HG03175 (cell line): Measurements from ENCODE around the gene CRHR2.
"Not testable (repeated sequence)": the region's sequence is repeated elsewhere in the genome, so short reads cannot be mapped to it uniquely, and the experiment has no call there.

Source experiments
- ATAC-seq: cut with Tn5 transposase; IDR thresholded peaks from one replicate; pipeline ENCODE4 v1.9.1; 2021; ENCODE audit warnings: mild to moderate bottlenecking, moderate library complexity; ENCODE audit not compliant: unreplicated experiment

The CRHR2 gene

GRCh38 chr7:30682212-30683083 lies at the start of gene CRHR2:
Gene CRHR2, minus strand, starts transcription at chr7:30682456. Its CDS starts 176 bp downstream, at chr7:30682280.
- no peak for ATAC-seq

GRCh38 chr7:30731581-30731980 lies 49.3 kb upstream of the CRHR2 start:
- ATAC-seq, result no peak

DNA sequence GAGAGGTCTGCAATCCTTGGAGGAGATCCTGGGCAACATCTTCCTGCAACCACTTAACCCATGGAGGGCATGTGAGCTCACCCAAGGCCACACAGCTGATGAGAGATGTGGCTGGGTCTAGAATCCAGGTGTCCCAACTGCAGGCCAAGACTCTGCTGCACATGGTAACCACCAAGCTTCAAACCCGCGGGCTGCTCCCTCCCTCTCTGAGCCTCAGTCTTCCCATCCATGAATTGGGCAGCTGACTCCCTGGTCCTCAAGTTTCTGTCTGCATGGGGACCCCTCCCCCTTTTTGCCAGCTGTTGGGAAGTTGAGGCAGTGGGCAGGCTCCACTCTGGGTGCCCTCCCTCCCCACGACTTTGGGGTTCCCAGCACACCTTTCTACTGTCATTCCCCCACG lies 48.7 kb upstream of the CRHR2 start:
- no peak for ATAC-seq

GRCh38 chr7:30730097-30730496 lies 47.8 kb upstream of the CRHR2 start:
- ATAC-seq, result no peak

- ATAC-seq, result no peak
These were observed 47.4 kb upstream of the CRHR2 start for GRCh38 chr7:30729642-30730041.

- ATAC-seq, result no peak
These were observed 46.4 kb upstream of the CRHR2 start for GRCh38 chr7:30728591-30729100.

GRCh38 chr7:30727061-30727945 lies 45.0 kb upstream of the CRHR2 start:
- peak; percentile 70 for ATAC-seq

DNA sequence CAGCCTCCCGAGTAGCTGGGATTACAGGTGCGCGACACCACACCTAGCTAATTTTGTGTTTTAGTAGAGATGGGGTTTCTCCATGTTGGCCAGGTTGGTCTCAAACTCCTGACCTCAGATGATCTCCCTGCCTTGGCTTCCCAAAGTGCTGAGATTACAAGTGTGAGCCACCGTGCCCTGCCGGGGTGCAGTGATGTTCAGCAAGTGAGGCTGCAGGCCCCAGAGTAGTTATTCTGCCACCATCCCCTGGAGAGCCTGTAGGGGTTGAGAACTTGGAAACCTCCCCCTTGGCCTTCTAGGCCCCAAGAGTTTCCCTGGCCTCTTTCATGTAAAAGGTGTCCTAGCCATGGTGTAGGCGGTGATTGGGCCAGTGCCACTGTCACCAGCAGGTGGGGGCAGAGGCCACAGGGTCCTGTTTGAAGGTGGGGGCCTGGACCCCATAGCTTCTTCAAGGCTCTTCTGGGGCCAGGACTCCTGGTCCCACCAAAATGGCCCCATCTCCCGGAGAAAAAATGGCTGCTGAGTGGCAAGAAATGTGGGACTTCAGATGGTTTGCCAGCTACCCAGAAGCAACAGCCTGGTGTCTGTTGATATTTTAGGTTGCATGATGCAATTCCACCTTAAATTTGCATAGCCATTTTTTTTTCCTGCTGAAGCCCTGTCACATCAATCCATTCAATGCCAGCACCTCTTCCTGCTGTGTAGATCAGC lies 44.2 kb upstream of the CRHR2 start:
- no peak for ATAC-seq

DNA sequence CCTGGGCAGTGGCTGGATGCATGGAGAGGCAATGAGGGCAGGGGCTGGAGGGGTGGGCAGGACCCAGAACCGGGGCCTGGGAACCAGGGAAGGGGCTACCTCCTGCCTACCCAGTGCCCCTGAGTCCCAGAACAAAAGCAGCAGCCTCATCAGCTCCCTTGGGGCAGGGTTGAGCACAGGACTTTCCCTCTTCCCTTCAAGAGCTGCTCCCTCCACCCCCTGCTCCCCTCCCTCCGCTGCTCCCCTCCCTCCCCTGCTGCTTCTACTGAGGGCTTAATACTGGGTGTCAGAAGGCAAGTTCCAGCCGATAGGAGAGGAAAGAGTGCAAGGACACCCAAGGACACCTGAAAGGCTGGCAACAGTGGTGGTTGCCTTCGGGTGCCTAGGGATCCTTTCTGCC lies 41.5 kb upstream of the CRHR2 start:
- no peak for ATAC-seq

DNA sequence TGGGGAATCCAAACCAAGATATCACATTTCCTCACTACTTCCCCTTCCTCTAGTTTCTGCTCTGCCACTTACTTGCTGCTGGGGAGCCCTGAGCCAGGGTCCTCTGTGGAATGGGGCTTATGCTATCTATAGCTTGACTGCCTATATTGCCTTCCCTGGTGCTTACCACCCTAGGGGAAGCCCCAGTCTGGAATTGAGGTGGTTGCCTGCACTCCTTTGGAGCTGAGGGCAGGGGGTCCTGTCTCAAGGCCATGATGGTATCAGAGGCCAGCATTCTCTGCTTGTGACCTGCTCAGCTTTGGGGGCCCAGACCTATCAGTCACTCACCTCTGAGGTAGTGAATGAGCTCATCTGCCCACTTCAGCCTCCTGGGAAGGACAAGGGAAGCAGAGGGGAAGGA lies 40.4 kb upstream of the CRHR2 start:
- no peak for ATAC-seq

DNA sequence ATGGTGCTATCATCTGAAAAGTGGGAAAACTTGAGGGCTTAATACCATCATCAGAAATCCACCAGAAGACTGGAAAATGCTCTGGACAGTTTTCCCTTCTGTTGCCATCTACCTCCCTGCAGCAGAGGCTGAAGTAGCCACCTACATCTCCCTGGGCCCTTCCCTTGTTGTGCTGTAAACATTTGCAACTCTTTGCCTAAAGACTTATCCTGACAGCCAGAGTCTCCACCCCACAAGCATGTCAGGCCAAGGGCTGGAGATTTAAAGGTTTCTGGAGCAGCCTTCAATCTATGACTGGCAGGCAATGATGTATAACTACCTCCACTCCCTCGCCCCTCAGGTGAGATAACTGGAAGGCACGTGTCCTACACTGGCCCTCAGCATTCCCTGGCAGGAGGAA lies 39.9 kb upstream of the CRHR2 start:
- no peak for ATAC-seq

- ATAC-seq, result no peak
These were observed 39.0 kb upstream of the CRHR2 start for GRCh38 chr7:30721211-30721610.

- not testable (repeated sequence) for ATAC-seq
These were observed 37.2 kb upstream of the CRHR2 start for GRCh38 chr7:30719434-30719833.

GRCh38 chr7:30717181-30717580 lies 34.9 kb upstream of the CRHR2 start:
- ATAC-seq, result no peak

DNA sequence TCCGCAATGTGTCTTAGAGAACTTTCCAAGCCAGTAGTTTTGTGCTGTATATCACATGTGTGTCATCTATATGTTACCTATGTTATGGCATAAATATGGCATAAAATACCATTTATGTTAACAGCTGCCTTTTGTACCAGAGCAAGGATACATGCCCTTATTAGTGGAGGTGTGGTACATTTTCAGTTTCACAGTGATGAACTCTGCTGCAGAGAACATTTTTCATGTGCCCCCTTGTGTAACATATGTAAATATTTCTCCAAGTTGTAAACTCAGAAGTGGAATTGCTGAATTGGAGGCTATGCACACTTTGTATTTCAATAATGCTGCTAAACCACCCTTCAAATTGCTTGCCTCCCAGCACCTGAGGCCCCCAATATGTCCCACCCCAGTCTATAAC lies 31.9 kb upstream of the CRHR2 start:
- no peak for ATAC-seq

- no peak for ATAC-seq
These were observed 31.1 kb upstream of the CRHR2 start for GRCh38 chr7:30713392-30713791.

GRCh38 chr7:30710669-30711068 lies 28.4 kb upstream of the CRHR2 start:
- ATAC-seq, result no peak

- no peak for ATAC-seq
These were observed 27.3 kb upstream of the CRHR2 start for GRCh38 chr7:30709549-30709948.

- ATAC-seq, result no peak
These were observed 26.7 kb upstream of the CRHR2 start for GRCh38 chr7:30708983-30709382.

DNA sequence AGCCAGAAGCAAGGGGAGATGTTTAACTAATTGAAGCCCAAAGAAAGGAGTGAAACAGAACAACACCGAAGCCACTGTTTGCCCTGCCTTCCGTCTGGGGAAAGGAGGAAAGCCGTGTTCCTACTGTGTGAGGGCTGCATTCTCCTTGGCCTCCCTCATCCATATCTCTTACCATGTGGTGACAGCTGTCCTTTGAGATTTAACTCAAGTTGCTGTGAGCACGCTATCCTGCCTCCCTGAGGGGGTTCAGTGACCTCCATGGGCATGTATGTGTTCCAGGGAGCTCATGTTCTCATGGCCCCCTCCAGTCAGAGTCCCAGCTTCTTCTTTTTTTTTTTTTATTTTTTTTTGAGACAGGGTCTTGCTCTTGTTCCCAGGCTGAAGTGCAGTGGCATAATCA lies 26.2 kb upstream of the CRHR2 start:
- no peak for ATAC-seq
